KMS-11 (cell line): ENCODE results near the gene GTSE1.

Experiments used
- H2AFZ ChIP-seq: fragments of 200-600 bp; sonication (generic); 2 replicates; pipeline ENCODE4 v1.6.1; 2016; ENCODE audit warnings: antibody characterized with exemption, mixed run types, low read depth
- H3K27ac ChIP-seq: fragments of 200-600 bp; sonication (generic); 2 replicates; pipeline ENCODE4 v1.6.1; 2016; ENCODE audit warnings: mild to moderate bottlenecking, mixed run types
- H3K27me3 ChIP-seq: fragments of 200-600 bp; sonication (generic); 2 replicates; pipeline ENCODE4 v1.6.1; 2017; ENCODE audit warnings: mild to moderate bottlenecking, low read depth, mixed run types, moderate library complexity; ENCODE audit not compliant: insufficient read depth
- H3K36me3 ChIP-seq: fragments of 200-600 bp; sonication (generic); 2 replicates; pipeline ENCODE4 v1.6.1; 2017; ENCODE audit warnings: mild to moderate bottlenecking, mixed run types; ENCODE audit not compliant: insufficient read depth
- H3K4me1 ChIP-seq: fragments of 200-600 bp; sonication (generic); 2 replicates; pipeline ENCODE4 v1.6.1; 2016; ENCODE audit warnings: mild to moderate bottlenecking, low read depth, mixed run types; ENCODE audit not compliant: poor library complexity, severe bottlenecking
- H3K4me2 ChIP-seq: fragments of 200-600 bp; sonication (generic); 2 replicates; pipeline ENCODE4 v1.7.0; 2016; ENCODE audit warnings: mild to moderate bottlenecking, mixed run types
- H3K4me3 ChIP-seq: fragments of 200-600 bp; sonication (generic); IDR thresholded peaks from 2 replicates; pipeline ENCODE4 v1.6.1; 2017; ENCODE audit warnings: low read depth, low read length, mixed read lengths; ENCODE audit not compliant: insufficient read depth
- H3K79me2 ChIP-seq: fragments of 200-600 bp; sonication (generic); 2 replicates; pipeline ENCODE4 v1.6.1; 2016; ENCODE audit warnings: low read depth, mixed run types; ENCODE audit not compliant: insufficient read depth
- H3K9ac ChIP-seq: fragments of 200-600 bp; sonication (generic); 2 replicates; pipeline ENCODE4 v1.6.1; 2016; ENCODE audit warnings: mild to moderate bottlenecking, mixed run types
- H4K20me1 ChIP-seq: fragments of 200-600 bp; sonication (generic); 2 replicates; pipeline ENCODE4 v1.6.1; 2016; ENCODE audit warnings: mild to moderate bottlenecking, mixed run types; ENCODE audit not compliant: insufficient read depth
- TF ChIP-seq, protein P1 (sequence below): fragments of 200-600 bp; sonication (generic); conservative IDR thresholded peaks from 2 replicates; pipeline ENCODE4 v1.6.1; 2017; ENCODE audit warnings: low read depth, mild to moderate bottlenecking, antibody characterized with exemption, low read length, moderate library complexity, mixed read lengths

GTSE1 gene

DNA sequence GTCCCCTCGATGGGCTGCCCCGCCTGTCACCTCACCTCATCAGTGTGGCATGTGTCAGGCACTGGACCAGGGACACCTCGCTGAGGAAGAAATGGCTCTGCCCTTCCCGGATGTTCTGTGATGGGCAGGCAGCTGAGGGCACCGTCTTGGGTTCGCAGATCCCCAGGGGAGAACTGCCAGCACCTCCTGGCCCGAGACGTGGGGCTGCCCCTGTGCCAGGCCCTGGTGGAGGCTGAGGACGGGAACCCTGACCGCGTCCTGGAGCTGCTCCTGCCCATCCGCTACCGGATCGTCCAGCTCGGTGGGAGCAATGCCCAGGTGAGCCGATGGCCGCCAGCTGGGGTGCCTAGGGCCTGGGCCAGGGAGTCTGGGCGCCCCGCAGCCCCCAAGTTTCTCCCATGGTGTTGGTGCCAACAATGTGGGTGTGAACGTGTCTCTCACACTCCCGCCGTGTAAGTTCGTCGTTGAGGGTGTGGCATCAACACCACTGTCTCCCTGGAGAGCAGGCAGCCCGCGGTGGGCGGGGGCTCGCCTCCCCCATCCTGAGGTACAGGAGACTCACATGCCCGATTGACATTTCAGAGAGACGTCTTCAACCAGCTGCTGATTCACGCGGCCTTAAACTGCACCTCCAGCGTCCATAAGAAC lies 7.3 kb upstream of the GTSE1 start:
- Histone ChIP-seq H4K20me1 (no peaks in the 10 kb centered on the region), H3K27ac (no peak overlapping the region), H3K9ac (no peak overlapping the region), H2AFZ (no peak overlapping the region), H3K4me3 (no peak overlapping the region), H3K4me2 (no peak overlapping the region), H3K27me3 (no peaks in the 10 kb centered on the region), H3K36me3 (no peaks in the 10 kb centered on the region), H3K4me1 (peaks cover 17% of the 10 kb centered on the region), H3K79me2 (no peaks in the 10 kb centered on the region)
- TF ChIP-seq, protein P1, sequence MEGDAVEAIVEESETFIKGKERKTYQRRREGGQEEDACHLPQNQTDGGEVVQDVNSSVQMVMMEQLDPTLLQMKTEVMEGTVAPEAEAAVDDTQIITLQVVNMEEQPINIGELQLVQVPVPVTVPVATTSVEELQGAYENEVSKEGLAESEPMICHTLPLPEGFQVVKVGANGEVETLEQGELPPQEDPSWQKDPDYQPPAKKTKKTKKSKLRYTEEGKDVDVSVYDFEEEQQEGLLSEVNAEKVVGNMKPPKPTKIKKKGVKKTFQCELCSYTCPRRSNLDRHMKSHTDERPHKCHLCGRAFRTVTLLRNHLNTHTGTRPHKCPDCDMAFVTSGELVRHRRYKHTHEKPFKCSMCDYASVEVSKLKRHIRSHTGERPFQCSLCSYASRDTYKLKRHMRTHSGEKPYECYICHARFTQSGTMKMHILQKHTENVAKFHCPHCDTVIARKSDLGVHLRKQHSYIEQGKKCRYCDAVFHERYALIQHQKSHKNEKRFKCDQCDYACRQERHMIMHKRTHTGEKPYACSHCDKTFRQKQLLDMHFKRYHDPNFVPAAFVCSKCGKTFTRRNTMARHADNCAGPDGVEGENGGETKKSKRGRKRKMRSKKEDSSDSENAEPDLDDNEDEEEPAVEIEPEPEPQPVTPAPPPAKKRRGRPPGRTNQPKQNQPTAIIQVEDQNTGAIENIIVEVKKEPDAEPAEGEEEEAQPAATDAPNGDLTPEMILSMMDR = no peak

DNA sequence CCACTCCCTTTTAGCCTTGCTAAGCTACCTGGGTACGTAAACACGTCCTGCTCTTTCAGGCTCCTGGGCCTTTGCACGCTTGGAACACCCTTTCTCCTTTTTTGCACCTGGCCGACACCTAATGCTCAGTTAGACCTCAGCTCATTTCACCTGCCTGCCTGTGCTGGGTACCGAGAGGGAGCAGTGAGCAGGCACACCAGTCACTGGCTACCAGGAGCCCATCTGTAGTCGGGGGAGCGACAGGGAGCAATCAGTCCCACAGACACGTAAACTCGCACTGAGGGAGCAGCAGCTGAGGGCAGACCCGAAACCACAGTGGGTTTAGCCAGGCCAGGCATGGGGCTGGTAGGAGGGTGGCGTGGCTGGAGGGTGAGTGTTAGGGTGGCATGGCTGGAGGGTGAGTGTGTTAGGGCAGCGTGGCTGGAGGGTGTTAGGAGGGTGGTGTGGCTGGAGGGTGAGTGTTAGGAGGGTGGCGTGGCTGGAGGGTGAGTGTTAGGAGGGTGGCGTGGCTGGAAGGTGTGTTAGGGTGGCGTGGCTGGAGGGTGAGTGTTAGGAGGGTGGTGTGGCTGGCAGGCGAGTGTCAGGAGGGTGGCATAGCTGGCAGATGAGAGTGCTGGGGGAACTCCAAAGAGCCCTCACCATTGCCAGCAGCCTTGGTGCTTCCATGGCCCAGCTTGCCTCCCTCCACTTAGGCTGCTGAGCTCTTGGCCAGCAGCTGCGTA lies 6.4 kb upstream of the GTSE1 start:
- no peaks in the 10 kb centered on the region for H3K79me2 ChIP-seq
- no peak overlapping the region for H3K4me3 ChIP-seq
- no peaks in the 10 kb centered on the region for H3K27me3 ChIP-seq
- TF ChIP-seq, protein P1 = no peak
- no peaks in the 10 kb centered on the region for H3K36me3 ChIP-seq
- H3K4me1 ChIP-seq = peaks cover 24% of the 10 kb centered on the region
- H3K4me2 ChIP-seq = no peak overlapping the region
- H3K27ac ChIP-seq = no peak overlapping the region
- H2AFZ ChIP-seq = no peak overlapping the region
- no peaks in the 10 kb centered on the region for H4K20me1 ChIP-seq
- no peak overlapping the region for H3K9ac ChIP-seq

DNA sequence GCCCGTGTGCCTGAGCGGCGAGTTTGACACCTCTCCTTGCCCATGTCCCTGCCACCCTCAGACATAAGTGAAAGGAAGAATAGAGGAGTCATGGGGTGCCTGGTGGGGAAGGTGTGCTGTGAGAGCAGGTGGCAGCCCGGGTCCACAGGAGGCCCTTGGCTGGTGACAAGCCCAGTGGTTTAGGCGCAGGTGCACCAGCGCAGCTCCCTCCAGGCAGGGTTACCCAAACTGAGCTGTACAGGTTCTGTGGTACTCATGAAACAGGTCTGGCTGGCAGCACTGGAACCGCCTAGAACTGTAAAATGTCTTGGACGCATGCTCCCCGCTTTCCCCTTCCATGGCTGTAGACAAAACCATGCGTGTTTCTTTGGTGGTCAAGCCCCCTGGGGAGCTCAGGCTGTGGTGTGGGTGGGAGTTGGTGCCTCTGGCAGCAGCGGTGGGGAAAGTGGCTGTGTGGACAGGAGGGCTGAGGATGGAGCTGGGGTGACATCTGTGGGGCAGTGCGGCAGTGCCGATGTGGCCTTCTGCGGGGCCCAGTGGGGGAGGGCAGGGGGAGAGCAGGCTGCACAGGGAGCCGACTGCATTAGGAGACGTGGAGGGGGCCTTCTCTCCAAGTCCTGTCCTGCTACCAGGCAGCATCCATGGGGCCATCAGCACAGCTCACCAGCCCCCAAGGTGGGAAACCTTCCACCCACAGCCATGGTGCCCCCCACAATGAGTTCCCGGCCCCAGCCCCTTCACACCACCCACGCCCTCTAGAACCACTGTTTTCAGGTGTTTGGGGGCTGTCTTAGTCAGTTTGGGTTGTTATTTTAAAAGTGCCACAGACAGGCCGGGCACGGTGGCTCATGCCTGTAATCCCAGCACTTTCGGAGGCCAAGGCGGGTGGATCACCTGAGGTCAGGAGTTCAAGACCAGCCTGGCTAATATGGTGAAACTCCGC lies 5.6 kb upstream of the GTSE1 start:
- Histone ChIP-seq H4K20me1 (no peaks in the 10 kb centered on the region), H3K4me1 (peaks cover 31% of the 10 kb centered on the region), H3K9ac (no peak overlapping the region), H2AFZ (no peak overlapping the region), H3K4me2 (no peak overlapping the region), H3K79me2 (no peaks in the 10 kb centered on the region), H3K27ac (no peak overlapping the region), H3K36me3 (no peaks in the 10 kb centered on the region), H3K4me3 (no peak overlapping the region), H3K27me3 (no peaks in the 10 kb centered on the region)
- TF ChIP-seq, protein P1 = no peak

DNA sequence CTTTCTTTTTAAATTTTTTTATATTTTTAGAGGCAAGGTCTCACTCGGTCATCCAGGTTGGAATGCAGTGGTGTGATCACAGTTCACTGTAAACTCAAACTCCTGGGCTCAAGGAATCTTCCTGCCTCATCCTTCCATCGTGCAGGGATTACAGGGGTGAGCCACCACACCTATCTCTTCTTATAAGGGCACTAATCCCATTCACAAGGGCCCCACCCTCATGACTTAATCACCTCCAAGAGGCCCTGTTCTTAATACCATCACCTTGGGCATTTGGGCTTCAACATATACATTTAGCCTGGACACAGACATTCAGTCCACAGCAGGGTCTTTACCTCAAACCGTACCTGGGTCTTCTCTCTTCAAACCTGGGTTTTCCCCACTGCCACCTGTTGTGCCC lies 4.5 kb upstream of the GTSE1 start:
- no peak overlapping the region for H3K4me2 ChIP-seq
- peaks cover 31% of the 10 kb centered on the region for H3K4me1 ChIP-seq
- H2AFZ ChIP-seq = no peak overlapping the region
- H3K79me2 ChIP-seq = peaks cover 2% of the 10 kb centered on the region; the same call in 1 of the 2 replicates
- TF ChIP-seq, protein P1 = no peak
- no peak overlapping the region for H3K4me3 ChIP-seq
- H4K20me1 ChIP-seq = no peaks in the 10 kb centered on the region
- H3K27ac ChIP-seq = no peak overlapping the region
- no peaks in the 10 kb centered on the region for H3K36me3 ChIP-seq
- no peak overlapping the region for H3K9ac ChIP-seq
- H3K27me3 ChIP-seq = no peaks in the 10 kb centered on the region
